Kidney epithelial cell (primary cell): ENCODE data around the gene FASN. TPM values are rescaled to one million over a fixed set of nuclear protein-coding genes. Genes with fewer than 3 reads are reported as not detected.

Source experiments
- DNase-seq: peaks from one replicate; pipeline ENCODE4 v3.0.0-alpha.2; 2010; ENCODE audit warnings: low read depth
- H3K27me3 ChIP-seq: 2 replicates; pipeline ENCODE4 v1.6.0; 2011; ENCODE audit warnings: low read length; ENCODE audit not compliant: control insufficient read depth, insufficient read depth
- H3K36me3 ChIP-seq: 2 replicates; pipeline ENCODE4 v1.5.1; 2011; ENCODE audit warnings: low read length; ENCODE audit not compliant: control insufficient read depth, insufficient read depth
- H3K4me3 ChIP-seq: 2 replicates; pipeline ENCODE4 v1.5.1; 2011; ENCODE audit warnings: low read depth, mild to moderate bottlenecking, control low read depth, low read length
- total RNA-seq: library from RNA; depleted of rRNA; stranded (reverse); fragments of >200 nt; gene quantifications from 2 replicates; pipeline ENCODE4 v1.2.3, GENCODE V29; 2015
- TF ChIP-seq, protein P1 (sequence below): IDR thresholded peaks from 2 replicates; pipeline ENCODE4 v1.5.1; 2011; ENCODE audit warnings: mild to moderate bottlenecking, moderate library complexity, low read length, control low read depth, inconsistent platforms; ENCODE audit not compliant: insufficient read depth, poor library complexity, severe bottlenecking

Gene FASN
- total RNA-seq, 1 donor from 2014 or later = 202 TPM

DNA sequence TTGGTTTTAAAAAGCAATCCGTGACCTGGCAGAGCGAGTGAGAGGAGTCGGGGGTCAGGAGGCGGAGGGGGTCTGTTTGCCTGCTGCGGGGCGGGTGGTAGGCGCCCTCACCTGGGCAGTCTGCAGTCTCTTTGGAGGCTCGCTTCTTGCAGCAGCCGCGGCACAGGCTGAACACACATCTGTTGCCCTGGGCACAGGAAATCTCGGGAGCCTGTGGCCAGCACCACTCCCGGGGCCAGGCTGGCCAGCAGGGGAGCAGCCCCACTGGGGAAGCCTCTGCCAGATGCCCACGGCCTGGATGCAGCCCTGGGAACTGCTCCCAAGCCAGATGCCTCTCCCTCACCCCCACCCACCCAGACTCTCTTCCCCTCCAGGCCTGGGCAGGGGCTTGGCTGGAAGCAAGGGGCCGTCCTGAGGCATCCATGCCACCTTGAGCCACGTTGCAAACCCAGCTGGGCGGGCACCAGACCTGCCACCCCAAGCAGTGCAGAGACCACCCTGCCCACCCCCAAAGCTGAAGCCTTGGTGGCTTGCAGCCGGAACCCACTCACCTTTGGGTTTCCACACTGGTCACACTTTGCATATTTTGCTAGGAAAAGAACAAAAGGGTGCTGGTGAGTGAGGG lies 39.7 kb downstream of the FASN start:
- Histone ChIP-seq H3K27me3 (no peaks in the 10 kb centered on the region), H3K36me3 (no peaks in the 10 kb centered on the region), H3K4me3 (no peak overlapping the region)
- DNase-seq = no peak
- TF ChIP-seq, protein P1, sequence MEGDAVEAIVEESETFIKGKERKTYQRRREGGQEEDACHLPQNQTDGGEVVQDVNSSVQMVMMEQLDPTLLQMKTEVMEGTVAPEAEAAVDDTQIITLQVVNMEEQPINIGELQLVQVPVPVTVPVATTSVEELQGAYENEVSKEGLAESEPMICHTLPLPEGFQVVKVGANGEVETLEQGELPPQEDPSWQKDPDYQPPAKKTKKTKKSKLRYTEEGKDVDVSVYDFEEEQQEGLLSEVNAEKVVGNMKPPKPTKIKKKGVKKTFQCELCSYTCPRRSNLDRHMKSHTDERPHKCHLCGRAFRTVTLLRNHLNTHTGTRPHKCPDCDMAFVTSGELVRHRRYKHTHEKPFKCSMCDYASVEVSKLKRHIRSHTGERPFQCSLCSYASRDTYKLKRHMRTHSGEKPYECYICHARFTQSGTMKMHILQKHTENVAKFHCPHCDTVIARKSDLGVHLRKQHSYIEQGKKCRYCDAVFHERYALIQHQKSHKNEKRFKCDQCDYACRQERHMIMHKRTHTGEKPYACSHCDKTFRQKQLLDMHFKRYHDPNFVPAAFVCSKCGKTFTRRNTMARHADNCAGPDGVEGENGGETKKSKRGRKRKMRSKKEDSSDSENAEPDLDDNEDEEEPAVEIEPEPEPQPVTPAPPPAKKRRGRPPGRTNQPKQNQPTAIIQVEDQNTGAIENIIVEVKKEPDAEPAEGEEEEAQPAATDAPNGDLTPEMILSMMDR = no peak

DNA sequence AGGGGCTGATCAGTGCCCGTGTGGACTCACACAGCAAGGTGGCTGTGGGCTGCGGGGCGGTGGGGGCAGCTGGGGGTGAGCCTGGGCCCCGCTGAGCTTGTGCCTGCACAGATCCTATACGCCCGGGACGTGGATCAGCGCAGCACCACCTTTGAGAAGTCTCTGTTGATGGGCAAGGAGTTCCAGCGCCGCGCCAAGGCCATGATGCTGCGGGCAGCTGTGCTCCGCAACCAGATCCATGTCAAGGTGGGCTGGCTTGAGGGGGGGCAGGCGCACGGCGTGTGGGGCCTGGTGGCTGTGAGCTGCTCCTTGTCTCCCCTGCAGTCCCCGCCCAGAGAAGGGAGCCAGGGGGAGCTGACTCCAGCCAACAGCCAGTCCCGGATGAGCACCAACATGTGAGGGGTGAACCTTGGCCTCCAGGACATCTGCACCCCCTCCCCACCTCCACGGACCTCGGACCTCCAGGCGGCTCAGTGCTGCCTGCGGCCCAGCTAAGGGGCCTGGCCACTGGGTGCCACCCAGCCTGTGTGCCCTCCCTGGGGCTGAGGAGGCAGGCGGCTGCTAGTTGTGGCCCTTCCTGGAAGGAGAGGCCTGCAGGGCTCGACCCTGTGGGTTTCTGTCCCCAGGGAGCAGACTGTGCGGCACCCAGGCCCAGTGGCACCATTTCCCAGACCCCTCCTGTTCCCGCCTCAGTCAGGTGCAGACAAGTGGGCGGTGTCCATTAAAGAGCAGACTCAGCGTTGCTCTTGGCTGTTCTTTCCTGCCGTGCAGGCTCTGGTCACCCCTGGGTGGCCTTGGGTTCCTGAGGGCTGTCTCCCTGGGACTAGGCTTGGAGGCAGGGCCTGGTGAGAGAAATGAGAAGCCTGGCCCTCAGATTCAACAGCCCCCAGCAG lies 41.1 kb downstream of the FASN start:
- DNase-seq = no peak
- H3K36me3 ChIP-seq = no peaks in the 10 kb centered on the region
- TF ChIP-seq, protein P1 = no peak
- no peak overlapping the region for H3K4me3 ChIP-seq
- no peaks in the 10 kb centered on the region for H3K27me3 ChIP-seq

DNA sequence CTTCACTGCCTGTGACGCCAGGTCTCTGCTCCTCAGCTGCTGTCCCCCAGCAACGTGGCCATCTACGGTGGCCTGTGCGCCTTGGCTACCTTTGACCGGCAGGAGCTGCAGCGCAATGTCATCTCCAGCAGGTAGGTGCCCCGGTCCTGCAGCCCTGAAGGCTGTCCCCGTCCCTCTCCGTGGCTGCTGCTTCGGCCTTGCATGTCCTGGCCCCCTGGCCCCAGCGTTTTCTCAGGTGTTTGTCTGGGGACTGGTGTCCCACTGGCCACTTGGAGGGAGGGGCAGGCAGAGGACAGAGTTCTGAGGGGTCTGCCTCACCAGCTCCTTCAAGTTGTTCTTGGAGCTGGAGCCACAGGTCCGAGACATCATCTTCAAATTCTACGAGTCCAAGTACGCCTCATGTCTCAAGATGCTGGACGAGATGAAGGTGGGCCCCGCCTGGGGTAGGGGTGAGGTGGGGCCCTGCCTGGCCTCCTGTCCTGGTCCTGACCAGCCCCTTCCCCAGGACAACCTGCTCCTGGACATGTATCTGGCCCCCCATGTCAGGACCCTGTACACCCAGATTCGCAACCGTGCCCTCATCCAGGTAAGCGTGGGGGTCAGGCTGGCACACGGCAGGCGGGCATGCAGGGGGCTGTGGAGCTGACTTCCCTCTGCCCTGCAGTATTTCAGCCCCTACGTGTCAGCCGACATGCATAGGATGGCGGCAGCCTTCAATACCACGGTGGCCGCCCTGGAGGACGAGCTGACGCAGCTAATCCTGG lies 41.9 kb downstream of the FASN start:
- H3K4me3 ChIP-seq = no peak overlapping the region
- TF ChIP-seq, protein P1 = no peak
- no peak for DNase-seq
- H3K27me3 ChIP-seq = no peaks in the 10 kb centered on the region
- no peaks in the 10 kb centered on the region for H3K36me3 ChIP-seq

DNA sequence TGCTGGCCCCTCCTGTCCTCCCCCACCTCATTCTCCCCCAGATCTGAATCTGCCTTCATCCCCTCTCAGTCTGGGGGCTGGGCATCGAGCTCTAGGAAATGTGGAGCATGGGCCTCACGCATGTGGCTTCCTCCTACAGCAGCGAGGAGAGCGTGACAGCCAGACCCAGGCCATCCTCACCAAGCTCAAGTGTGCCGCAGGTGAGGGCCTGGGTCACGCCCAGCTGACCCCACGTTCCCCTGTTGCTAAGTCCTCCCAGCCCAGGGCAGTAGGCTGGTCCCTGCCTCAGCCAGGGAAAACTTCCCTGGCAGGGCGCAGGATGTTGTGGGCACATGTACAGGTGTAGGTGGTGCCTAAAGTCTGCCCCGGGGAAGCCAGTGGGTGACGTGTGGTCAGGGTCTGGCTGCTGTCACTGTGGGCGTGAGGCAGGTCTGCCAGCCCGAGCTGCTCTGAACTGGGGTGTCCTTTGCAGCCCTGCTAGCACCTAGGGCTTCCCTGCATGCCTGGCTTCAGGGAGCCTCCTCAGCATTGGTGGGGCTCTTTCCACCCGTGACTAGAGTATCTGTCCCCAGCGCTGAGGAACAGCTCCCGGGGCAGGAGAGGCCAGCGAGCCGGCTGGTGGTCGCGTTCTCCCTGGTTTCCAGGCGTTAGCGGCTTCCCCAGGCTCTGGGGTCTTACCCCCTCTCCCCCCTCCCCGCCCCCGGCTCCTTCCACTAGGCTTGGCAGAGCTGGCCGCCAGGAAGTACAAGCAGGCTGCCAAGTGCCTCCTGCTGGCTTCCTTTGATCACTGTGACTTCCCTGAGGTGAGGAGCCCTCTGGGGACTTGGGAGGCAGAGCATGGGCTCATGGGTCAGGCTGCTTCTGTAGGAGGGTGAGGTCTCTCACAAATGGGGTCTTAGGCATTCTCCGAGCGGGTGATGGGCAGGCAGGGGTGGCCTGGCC lies 42.7 kb downstream of the FASN start:
- Histone ChIP-seq H3K36me3 (no peaks in the 10 kb centered on the region), H3K4me3 (no peak overlapping the region), H3K27me3 (no peaks in the 10 kb centered on the region)
- DNase-seq = no peak
- TF ChIP-seq, protein P1 = no peak

DNA sequence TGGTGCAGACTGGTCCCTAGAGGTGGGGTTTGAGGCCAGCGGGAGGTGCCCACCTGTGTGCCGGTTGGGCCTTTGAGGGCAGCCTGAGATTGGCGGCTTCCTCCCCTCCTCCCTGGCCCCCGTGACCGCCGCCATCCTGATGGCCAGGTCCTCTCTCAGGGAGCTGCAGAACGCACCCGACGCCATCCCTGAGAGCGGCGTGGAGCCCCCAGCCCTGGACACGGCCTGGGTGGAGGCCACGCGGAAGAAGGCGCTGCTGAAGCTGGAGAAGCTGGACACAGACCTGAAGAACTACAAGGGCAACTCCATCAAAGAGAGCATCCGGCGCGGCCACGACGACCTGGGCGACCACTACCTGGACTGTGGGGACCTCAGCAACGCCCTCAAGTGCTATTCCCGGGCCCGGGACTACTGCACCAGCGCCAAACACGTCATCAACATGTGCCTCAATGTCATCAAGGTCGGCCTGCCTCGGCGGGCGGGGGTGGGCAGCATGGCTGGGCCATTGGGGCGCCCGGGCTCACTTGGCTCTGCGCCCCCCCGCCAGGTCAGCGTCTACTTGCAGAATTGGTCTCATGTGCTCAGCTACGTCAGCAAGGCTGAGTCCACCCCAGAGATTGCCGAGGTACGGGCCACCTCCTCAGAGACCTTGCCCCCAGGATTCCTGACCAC lies 43.5 kb downstream of the FASN start:
- DNase-seq = no peak
- H3K36me3 ChIP-seq = peaks cover 2% of the 10 kb centered on the region
- no peaks in the 10 kb centered on the region for H3K27me3 ChIP-seq
- TF ChIP-seq, protein P1 = no peak
- no peak overlapping the region for H3K4me3 ChIP-seq
